ENCODE data around the gene SPATA20.

DNA sequence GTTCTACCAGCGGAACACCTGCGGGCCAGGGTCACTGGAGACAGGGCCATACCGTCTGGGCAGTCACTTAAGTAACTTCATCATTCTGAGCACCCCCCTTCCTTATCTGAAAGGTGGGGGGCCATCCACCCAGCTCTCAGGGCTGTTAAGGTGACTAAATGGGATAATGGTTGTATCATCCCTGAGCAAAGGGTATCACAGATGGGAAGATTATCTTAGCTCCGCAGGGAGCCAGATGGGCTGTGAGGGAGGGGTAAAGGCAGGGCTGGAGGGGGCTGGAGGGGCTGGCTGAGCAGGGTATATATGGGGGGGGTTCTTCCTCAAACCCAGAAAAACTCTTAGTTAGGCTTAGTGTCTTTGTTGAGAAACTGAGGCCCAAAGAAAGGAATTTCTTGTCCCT lies 10.7 kb downstream of the SPATA20 start:
- TF ChIP-seq POLR2AphosphoS5 (IDR thresholded peaks at IDR 0.05; ENCODE audit: low read depth, low read length), result no peak
- TF ChIP-seq, protein P1, sequence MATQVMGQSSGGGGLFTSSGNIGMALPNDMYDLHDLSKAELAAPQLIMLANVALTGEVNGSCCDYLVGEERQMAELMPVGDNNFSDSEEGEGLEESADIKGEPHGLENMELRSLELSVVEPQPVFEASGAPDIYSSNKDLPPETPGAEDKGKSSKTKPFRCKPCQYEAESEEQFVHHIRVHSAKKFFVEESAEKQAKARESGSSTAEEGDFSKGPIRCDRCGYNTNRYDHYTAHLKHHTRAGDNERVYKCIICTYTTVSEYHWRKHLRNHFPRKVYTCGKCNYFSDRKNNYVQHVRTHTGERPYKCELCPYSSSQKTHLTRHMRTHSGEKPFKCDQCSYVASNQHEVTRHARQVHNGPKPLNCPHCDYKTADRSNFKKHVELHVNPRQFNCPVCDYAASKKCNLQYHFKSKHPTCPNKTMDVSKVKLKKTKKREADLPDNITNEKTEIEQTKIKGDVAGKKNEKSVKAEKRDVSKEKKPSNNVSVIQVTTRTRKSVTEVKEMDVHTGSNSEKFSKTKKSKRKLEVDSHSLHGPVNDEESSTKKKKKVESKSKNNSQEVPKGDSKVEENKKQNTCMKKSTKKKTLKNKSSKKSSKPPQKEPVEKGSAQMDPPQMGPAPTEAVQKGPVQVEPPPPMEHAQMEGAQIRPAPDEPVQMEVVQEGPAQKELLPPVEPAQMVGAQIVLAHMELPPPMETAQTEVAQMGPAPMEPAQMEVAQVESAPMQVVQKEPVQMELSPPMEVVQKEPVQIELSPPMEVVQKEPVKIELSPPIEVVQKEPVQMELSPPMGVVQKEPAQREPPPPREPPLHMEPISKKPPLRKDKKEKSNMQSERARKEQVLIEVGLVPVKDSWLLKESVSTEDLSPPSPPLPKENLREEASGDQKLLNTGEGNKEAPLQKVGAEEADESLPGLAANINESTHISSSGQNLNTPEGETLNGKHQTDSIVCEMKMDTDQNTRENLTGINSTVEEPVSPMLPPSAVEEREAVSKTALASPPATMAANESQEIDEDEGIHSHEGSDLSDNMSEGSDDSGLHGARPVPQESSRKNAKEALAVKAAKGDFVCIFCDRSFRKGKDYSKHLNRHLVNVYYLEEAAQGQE (IDR thresholded peaks at IDR 0.05; ENCODE audit: insufficient read depth in 1 of 2, low read depth in 2 of 2, low read length in 2 of 2), result no peak
